Suprapubic skin (tissue), 4 donors: ENCODE results near the gene LRRC4C. TPM values are rescaled to one million over a fixed set of nuclear protein-coding genes. Genes with fewer than 3 reads are reported as not detected.

Experiments
- DNase-seq, 2 donors: peaks; one replicate each; pipeline ENCODE4 v3.0.0-alpha.2; 2019; ENCODE audit warnings: low spot score in 2 of 2
- H3K27ac ChIP-seq: fragments of 200-600 bp; sonication (generic); one replicate; pipeline ENCODE4 v1.5.1; 2019
- H3K27me3 ChIP-seq: fragments of 200-600 bp; sonication (generic); one replicate; pipeline ENCODE4 v1.5.1; 2019
- H3K36me3 ChIP-seq: fragments of 200-600 bp; sonication (generic); one replicate; pipeline ENCODE4 v1.5.1; 2019
- H3K4me1 ChIP-seq: fragments of 200-600 bp; sonication (generic); one replicate; pipeline ENCODE4 v1.5.1; 2019
- H3K4me3 ChIP-seq: fragments of 200-600 bp; sonication (generic); one replicate; pipeline ENCODE4 v1.5.1; 2019; ENCODE audit warnings: mild to moderate bottlenecking
- H3K9me3 ChIP-seq: fragments of 200-600 bp; sonication (generic); one replicate; pipeline ENCODE4 v1.5.1; 2019
- CTCF ChIP-seq, 2 donors: fragments of 200-600 bp in 1 of 2; fragments of 450-650 bp in 1 of 2; sonication (generic) in 1 of 2; IDR thresholded peaks; one replicate each; pipeline ENCODE4 v1.5.1; 2016 to 2019; ENCODE audit warnings: antibody characterized with exemption in 2 of 2, mild to moderate bottlenecking in 1 of 2, moderate library complexity in 1 of 2
- EP300 ChIP-seq: sonication (generic); formaldehyde crosslinking; IDR thresholded peaks from one replicate; pipeline ENCODE4 v1.6.1; 2017; ENCODE audit warnings: antibody characterized with exemption
- POLR2A ChIP-seq, 2 donors: fragments of 450-650 bp; IDR thresholded peaks; one replicate each; pipeline ENCODE4 v1.6.1; 2017; ENCODE audit warnings: antibody characterized with exemption in 2 of 2, mild to moderate bottlenecking in 2 of 2, moderate library complexity in 2 of 2
- POLR2AphosphoS5 ChIP-seq, 3 donors: sonication (generic); formaldehyde crosslinking; IDR thresholded peaks; one replicate each; pipeline ENCODE4 v1.6.1; 2017; ENCODE audit warnings: antibody characterized with exemption in 3 of 3
- WGBS: methylation state at CpG from one replicate; pipeline ENCODE4 v1.1.5; 2018; 5-methylcytosine and 5-hydroxymethylcytosine counted together
- total RNA-seq, 4 donors: library from RNA; depleted of rRNA; stranded (reverse); fragments of >200 nt; gene quantifications; one replicate each; pipeline ENCODE4 v1.1.0, GENCODE V29; 2016

LRRC4C gene
- total RNA-seq, 4 donors from 2014 or later: 0.19 to 1.1 (median 0.60) TPM; not detected in 1

- 68% methylated on average over 2 of the region's 2 CpGs for WGBS
Measured at GRCh38 chr11:40269865-40270264, 1189.6 kb downstream of the LRRC4C start.

GRCh38 chr11:40268551-40268950, 1190.9 kb downstream of the LRRC4C start:
- Histone ChIP-seq H3K9me3 (no peaks in the 10 kb centered on the region), H3K4me1 (no peaks in the 10 kb centered on the region), H3K27me3 (no peaks in the 10 kb centered on the region), H3K27ac (no peak overlapping the region), H3K36me3 (no peaks in the 10 kb centered on the region), H3K4me3 (no peak overlapping the region)
- 76% methylated on average over 2 of the region's 2 CpGs for WGBS
- no peak for TF ChIP-seq EP300
- DNase-seq: no peak

More at GRCh38 chr11:40269865-40270264, 1189.6 kb downstream of the LRRC4C start:
- Histone ChIP-seq H3K27ac (no peak overlapping the region), H3K9me3 (no peaks in the 10 kb centered on the region), H3K4me1 (no peaks in the 10 kb centered on the region), H3K4me3 (no peak overlapping the region), H3K27me3 (no peaks in the 10 kb centered on the region), H3K36me3 (no peaks in the 10 kb centered on the region)
- DNase-seq: no peak
- TF ChIP-seq POLR2AphosphoS5 (IDR thresholded peaks at IDR 0.05): no peak
- no peak for TF ChIP-seq EP300
- no peak for TF ChIP-seq CTCF (IDR thresholded peaks at IDR 0.05)
- TF ChIP-seq POLR2A (IDR thresholded peaks at IDR 0.05): no peak

GRCh38 chr11:40255457-40255856, 1204.0 kb downstream of the LRRC4C start:
- Histone ChIP-seq H3K4me3 (no peak overlapping the region), H3K4me1 (no peaks in the 10 kb centered on the region), H3K27me3 (no peaks in the 10 kb centered on the region), H3K36me3 (no peaks in the 10 kb centered on the region), H3K9me3 (no peaks in the 10 kb centered on the region), H3K27ac (no peak overlapping the region)
- 64% methylated on average over 1 of the region's 1 CpG for WGBS
- DNase-seq: no peak
- TF ChIP-seq EP300 (no peak), CTCF (IDR thresholded peaks at IDR 0.05) (no peak), POLR2A (IDR thresholded peaks at IDR 0.05) (no peak), POLR2AphosphoS5 (IDR thresholded peaks at IDR 0.05) (no peak)

GRCh38 chr11:40253166-40253565, 1206.3 kb downstream of the LRRC4C start:
- no peaks in the 10 kb centered on the region for H3K36me3 ChIP-seq
- H3K9me3 ChIP-seq: no peaks in the 10 kb centered on the region
- H3K27ac ChIP-seq: no peak overlapping the region
- H3K27me3 ChIP-seq: no peaks in the 10 kb centered on the region
- no peak for DNase-seq
- TF ChIP-seq EP300: no peak
- H3K4me3 ChIP-seq: no peak overlapping the region
- no peaks in the 10 kb centered on the region for H3K4me1 ChIP-seq
- 55% methylated on average over 1 of the region's 1 CpG for WGBS

- WGBS: 81% methylated on average over 4 of the region's 4 CpGs
- no peaks in the 10 kb centered on the region for H3K4me1 ChIP-seq
Measured at GRCh38 chr11:40252236-40252635, 1207.2 kb downstream of the LRRC4C start.

GRCh38 chr11:40246983-40247382, 1212.5 kb downstream of the LRRC4C start:
- no peak for TF ChIP-seq POLR2AphosphoS5 (IDR thresholded peaks at IDR 0.05)
- no peak for TF ChIP-seq POLR2A (IDR thresholded peaks at IDR 0.05)
- TF ChIP-seq CTCF (IDR thresholded peaks at IDR 0.05): no peak
- no peak for TF ChIP-seq EP300
- no peak for DNase-seq
- Histone ChIP-seq H3K9me3 (no peaks in the 10 kb centered on the region), H3K27me3 (no peaks in the 10 kb centered on the region), H3K27ac (no peak overlapping the region), H3K4me1 (no peaks in the 10 kb centered on the region), H3K36me3 (no peaks in the 10 kb centered on the region), H3K4me3 (no peak overlapping the region)
- 43% methylated on average over 2 of the region's 2 CpGs for WGBS

More at GRCh38 chr11:40252236-40252635, 1207.2 kb downstream of the LRRC4C start:
- no peak for TF ChIP-seq CTCF (IDR thresholded peaks at IDR 0.05)
- TF ChIP-seq POLR2A (IDR thresholded peaks at IDR 0.05): no peak
- TF ChIP-seq EP300: no peak
- no peak for TF ChIP-seq POLR2AphosphoS5 (IDR thresholded peaks at IDR 0.05)
- no peak for DNase-seq
- Histone ChIP-seq H3K36me3 (no peaks in the 10 kb centered on the region), H3K9me3 (no peaks in the 10 kb centered on the region), H3K27me3 (no peaks in the 10 kb centered on the region), H3K4me3 (no peak overlapping the region), H3K27ac (no peak overlapping the region)
